Esophagus squamous epithelium (tissue), 5 donors: ENCODE results near the gene NLRP8. TPM values are rescaled to one million over a fixed set of nuclear protein-coding genes. Genes with fewer than 3 reads are reported as not detected.
"Not testable (repeated sequence)": the region's sequence is repeated elsewhere in the genome, so short reads cannot be mapped to it uniquely, and the experiment has no call there.

ENCODE experiments used
- DNase-seq: peaks from one replicate; lab custom pipeline; 2025; lab: John Stamatoyannopoulos, UW
- H3K27ac ChIP-seq, 4 donors: fragments of 200-600 bp; sonication (generic); one replicate each; pipeline ENCODE4 v1.5.1; 2016 to 2019; ENCODE audit warnings: mild to moderate bottlenecking in 1 of 4
- H3K27me3 ChIP-seq, 4 donors: fragments of 200-600 bp; sonication (generic); 1 replicate in 3 of 4; 2 replicates in 1 of 4; pipeline versions ENCODE4 v1.5.1 to v1.6.0; 2017 to 2021; ENCODE audit warnings: antibody characterized with exemption in 1 of 4
- H3K36me3 ChIP-seq, 3 donors: fragments of 200-600 bp; sonication (generic); one replicate each; pipeline ENCODE4 v1.5.1; 2016 to 2019
- H3K4me1 ChIP-seq, 3 donors: fragments of 200-600 bp; sonication (generic); one replicate each; pipeline ENCODE4 v1.5.1; 2017 to 2019
- H3K4me3 ChIP-seq, 4 donors: fragments of 200-600 bp; sonication (generic); 1 replicate in 3 of 4; 2 replicates in 1 of 4; pipeline ENCODE4 v1.5.1; 2016 to 2019; ENCODE audit warnings: mild to moderate bottlenecking in 2 of 4, moderate library complexity in 1 of 4
- H3K9me3 ChIP-seq, 3 donors: fragments of 200-600 bp; sonication (generic); one replicate each; pipeline ENCODE4 v1.5.1; 2016 to 2019
- POLR2A ChIP-seq, 4 donors: fragments of 450-650 bp; IDR thresholded peaks; one replicate each; pipeline ENCODE4 v1.6.1; 2017; ENCODE audit warnings: antibody characterized with exemption in 4 of 4, mild to moderate bottlenecking in 4 of 4, moderate library complexity in 3 of 4
- WGBS, 2 donors: methylation state at CpG; one replicate each; pipeline ENCODE4 v1.1.5; 2018; 5-methylcytosine and 5-hydroxymethylcytosine counted together
- intact Hi-C: fragments of 100-400 bp; cut with DNase I; formaldehyde crosslinking; loops from one replicate; pipeline ENCODE4 v1.15.0; 2022
- total RNA-seq, 4 donors: library from RNA; depleted of rRNA; stranded (reverse); fragments of >200 nt; gene quantifications; one replicate each; pipeline ENCODE4 v1.1.0, GENCODE V29; 2016
- TF ChIP-seq, protein P1 (sequence below), 6 experiments: fragments of 450-650 bp in 4 of 6; fragments of 200-600 bp in 2 of 6; sonication (generic) in 2 of 6; IDR thresholded peaks; one replicate each; pipeline ENCODE4 v1.5.1; 2016 to 2019; ENCODE audit warnings: antibody characterized with exemption in 6 of 6, mild to moderate bottlenecking in 4 of 6, moderate library complexity in 4 of 6
- donor health status: DM: yes; HTN: yes; CAD: no.

NLRP8 gene
- total RNA-seq, 4 donors from 2014 or later: not detected

DNA sequence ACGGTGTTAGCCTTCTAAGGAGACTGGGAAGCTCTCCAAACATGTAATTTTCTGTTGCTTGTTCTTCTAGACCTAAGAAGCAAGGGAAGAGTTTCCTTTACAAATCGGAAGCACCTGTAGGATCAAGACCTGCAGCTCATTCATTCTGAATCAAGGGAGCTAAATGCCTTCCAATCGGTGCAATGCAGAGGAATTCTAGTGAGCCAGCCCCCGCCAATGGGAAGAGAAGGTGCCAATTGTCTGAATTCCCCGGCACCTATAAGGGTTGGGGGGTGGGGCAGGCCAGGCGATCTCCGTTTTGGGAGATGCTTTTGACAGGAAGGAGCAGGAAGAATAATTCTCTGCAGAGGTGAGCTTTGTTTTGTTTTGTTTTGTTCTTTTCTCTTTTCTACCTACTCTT, 8.4 kb upstream of the NLRP8 start:
- intact Hi-C loops: no loop called here
- WGBS, 2 donors: 63 to 73% methylated on average over 6 to 7 of the region's 7 CpGs
- H3K27me3 ChIP-seq: no peaks in the 10 kb centered on the region

DNA sequence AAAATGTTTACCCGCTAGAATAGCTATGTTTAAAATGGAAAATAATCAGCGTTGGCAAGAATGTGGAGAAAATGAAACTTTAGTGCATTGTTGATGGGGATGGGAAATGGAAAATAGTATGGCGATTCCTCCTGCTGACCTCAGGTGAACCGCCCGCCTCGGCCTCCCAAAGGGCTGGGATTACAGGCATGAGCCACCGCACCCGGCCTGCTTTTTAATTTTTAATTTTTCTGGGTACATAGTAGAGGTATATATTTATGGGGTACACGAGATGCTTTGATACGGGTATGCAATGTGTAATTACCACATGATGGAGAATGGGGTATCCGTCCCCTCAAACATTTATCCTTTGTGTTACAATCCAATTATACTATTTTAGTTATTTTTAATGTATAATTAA, 7.3 kb upstream of the NLRP8 start:
- H3K9me3 ChIP-seq: peaks cover 0 to 11% (median 0%) of the 10 kb centered on the region in 3 donors
- no peak overlapping the region for H3K4me3 ChIP-seq
- no peaks in the 10 kb centered on the region for H3K36me3 ChIP-seq
- WGBS, 2 donors: 85% methylated on average over 11 of the region's 11 CpGs
- no peak for TF ChIP-seq POLR2A (IDR thresholded peaks at IDR 0.05)
- TF ChIP-seq, protein P1, sequence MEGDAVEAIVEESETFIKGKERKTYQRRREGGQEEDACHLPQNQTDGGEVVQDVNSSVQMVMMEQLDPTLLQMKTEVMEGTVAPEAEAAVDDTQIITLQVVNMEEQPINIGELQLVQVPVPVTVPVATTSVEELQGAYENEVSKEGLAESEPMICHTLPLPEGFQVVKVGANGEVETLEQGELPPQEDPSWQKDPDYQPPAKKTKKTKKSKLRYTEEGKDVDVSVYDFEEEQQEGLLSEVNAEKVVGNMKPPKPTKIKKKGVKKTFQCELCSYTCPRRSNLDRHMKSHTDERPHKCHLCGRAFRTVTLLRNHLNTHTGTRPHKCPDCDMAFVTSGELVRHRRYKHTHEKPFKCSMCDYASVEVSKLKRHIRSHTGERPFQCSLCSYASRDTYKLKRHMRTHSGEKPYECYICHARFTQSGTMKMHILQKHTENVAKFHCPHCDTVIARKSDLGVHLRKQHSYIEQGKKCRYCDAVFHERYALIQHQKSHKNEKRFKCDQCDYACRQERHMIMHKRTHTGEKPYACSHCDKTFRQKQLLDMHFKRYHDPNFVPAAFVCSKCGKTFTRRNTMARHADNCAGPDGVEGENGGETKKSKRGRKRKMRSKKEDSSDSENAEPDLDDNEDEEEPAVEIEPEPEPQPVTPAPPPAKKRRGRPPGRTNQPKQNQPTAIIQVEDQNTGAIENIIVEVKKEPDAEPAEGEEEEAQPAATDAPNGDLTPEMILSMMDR (IDR thresholded peaks at IDR 0.05): no peak
- H3K27me3 ChIP-seq: no peaks in the 10 kb centered on the region
- intact Hi-C loops: no loop called here
- H3K4me1 ChIP-seq: no peaks in the 10 kb centered on the region
- H3K27ac ChIP-seq: no peak overlapping the region
- DNase-seq: no peak

More for the DNA sequence above, 8.4 kb upstream of the NLRP8 start:
- Histone ChIP-seq H3K27ac (no peak overlapping the region), H3K4me3 (no peak overlapping the region), H3K4me1 (no peaks in the 10 kb centered on the region), H3K9me3 (peaks cover 0 to 18% (median 0%) of the 10 kb centered on the region in 3 donors), H3K36me3 (no peaks in the 10 kb centered on the region)
- no peak for TF ChIP-seq POLR2A (IDR thresholded peaks at IDR 0.05)
- TF ChIP-seq, protein P1 (IDR thresholded peaks at IDR 0.05): no peak
- DNase-seq: no peak

DNA sequence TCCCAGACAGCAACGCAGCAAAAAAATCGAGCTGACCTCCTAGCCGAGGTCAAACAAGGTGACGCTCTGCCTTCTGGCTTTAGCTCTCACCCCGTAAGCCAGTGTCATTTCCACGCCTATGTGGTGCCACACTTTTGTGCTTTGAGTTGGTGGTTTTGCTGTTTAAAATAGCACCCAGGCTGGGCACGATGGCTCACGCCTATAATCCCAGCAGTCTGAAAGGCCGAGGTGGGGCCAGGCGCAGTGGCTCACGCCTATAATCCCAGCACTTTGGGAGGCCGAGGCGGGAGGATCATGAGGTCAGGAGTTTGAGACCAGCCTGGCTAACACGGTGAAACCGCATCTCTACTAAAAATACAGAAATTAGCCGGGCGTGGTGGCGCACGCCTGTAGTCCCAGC, 2.9 kb downstream of the NLRP8 start:
- WGBS, 2 donors: 83 to 88% methylated on average over 14 to 16 of the region's 19 CpGs
- H3K9me3 ChIP-seq: peaks cover 0 to 16% (median 0%) of the 10 kb centered on the region in 3 donors
- DNase-seq, H3K36me3 ChIP-seq, H3K27me3 ChIP-seq, H3K4me3 ChIP-seq, H3K4me1 ChIP-seq, H3K27ac ChIP-seq, intact Hi-C loops: not testable (repeated sequence)

DNA sequence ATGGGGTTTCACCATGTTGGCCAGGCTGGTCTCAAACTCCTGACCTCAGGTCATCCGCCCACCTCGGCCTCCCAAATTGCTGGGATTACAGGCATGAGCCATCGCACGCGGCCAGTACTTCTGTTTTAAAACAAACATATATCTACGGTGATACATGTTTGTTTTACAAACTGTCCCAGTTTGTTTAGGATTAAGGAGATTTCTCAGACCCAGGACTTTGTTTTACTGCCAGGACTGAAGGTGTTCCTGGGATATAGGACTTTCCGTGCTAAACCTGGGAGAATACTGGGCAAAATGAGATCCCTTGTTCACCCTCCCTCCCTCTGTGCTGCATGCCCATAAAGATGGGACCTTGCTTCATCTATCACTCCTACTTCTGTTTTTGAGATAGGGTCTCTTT, 8.8 kb downstream of the NLRP8 start:
- H3K4me1 ChIP-seq: no peaks in the 10 kb centered on the region
- H3K9me3 ChIP-seq: peaks cover 0 to 11% (median 0%) of the 10 kb centered on the region in 3 donors
- 77 to 86% methylated on average over 7 of the region's 7 CpGs for WGBS, 2 donors
- H3K36me3 ChIP-seq: no peaks in the 10 kb centered on the region
- no peaks in the 10 kb centered on the region for H3K27me3 ChIP-seq
- no peak overlapping the region for H3K4me3 ChIP-seq
- intact Hi-C loops: no loop called here
- no peak overlapping the region for H3K27ac ChIP-seq
- no peak for TF ChIP-seq POLR2A (IDR thresholded peaks at IDR 0.05)
- TF ChIP-seq, protein P1 (IDR thresholded peaks at IDR 0.05): no peak
- DNase-seq: no peak

DNA sequence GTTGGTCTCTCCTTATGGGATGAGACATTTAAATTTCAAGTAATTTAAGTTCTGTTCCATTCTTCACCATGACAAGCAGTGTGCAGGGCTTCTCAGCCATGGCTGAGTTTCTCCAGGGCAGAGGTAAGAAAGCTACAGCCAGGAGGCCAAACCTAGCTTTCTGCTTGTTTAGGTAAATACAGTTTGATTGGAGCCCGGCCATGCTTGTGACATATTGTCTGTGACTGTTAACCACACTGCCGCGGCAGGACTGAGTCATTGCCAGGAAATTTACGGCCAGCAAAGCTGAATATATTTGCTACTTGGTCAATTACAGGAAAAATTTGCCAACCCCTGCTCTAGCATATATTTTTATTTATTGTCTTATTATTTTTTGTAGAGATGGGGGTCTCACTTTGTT, 10.7 kb downstream of the NLRP8 start:
- TF ChIP-seq, protein P1 (IDR thresholded peaks at IDR 0.05): no peak
- TF ChIP-seq POLR2A (IDR thresholded peaks at IDR 0.05): no peak
- DNase-seq: no peak
- Histone ChIP-seq H3K4me3 (no peak overlapping the region), H3K4me1 (no peaks in the 10 kb centered on the region), H3K27me3 (no peaks in the 10 kb centered on the region), H3K27ac (no peak overlapping the region), H3K36me3 (no peaks in the 10 kb centered on the region), H3K9me3 (peaks cover 0 to 11% (median 0%) of the 10 kb centered on the region in 3 donors)
- WGBS, 2 donors: 55 to 88% methylated on average over 4 of the region's 4 CpGs
- intact Hi-C loops: no loop called here
